IPS DF 19.7 (cell line): ENCODE results near the gene EXT2.

Source experiments
- DNase-seq: peaks from one replicate; pipeline ENCODE4 v3.0.0-alpha.2; 2013; ENCODE audit warnings: low read depth, low spot score

Gene EXT2

GRCh38 chr11:44085330-44085729 lies 10.1 kb upstream of the EXT2 start:
- DNase-seq: no peak

GRCh38 chr11:44088377-44088776 lies 7.1 kb upstream of the EXT2 start:
- DNase-seq: no peak

DNA sequence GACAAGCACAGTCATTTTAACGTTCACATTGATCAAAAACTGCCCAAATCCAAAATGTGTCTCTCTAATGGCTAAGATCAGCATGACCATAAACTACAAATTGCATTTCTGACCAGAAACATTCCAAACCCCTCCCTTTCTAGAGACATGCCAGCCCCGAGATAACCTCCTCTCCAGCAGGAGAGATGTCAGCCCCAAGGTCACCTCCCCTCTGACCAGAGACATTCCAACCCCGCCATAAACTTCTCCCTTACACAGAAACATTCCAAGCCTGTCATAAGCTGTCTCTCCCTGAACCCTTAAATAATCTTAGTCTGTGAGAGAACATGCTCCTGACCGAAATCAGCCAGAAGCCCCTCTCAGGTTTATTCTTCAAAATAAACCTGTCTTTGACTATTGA lies 6.6 kb upstream of the EXT2 start:
- no peak for DNase-seq

- no peak for DNase-seq
Measured at GRCh38 chr11:44090539-44090938, 4.9 kb upstream of the EXT2 start.

DNA sequence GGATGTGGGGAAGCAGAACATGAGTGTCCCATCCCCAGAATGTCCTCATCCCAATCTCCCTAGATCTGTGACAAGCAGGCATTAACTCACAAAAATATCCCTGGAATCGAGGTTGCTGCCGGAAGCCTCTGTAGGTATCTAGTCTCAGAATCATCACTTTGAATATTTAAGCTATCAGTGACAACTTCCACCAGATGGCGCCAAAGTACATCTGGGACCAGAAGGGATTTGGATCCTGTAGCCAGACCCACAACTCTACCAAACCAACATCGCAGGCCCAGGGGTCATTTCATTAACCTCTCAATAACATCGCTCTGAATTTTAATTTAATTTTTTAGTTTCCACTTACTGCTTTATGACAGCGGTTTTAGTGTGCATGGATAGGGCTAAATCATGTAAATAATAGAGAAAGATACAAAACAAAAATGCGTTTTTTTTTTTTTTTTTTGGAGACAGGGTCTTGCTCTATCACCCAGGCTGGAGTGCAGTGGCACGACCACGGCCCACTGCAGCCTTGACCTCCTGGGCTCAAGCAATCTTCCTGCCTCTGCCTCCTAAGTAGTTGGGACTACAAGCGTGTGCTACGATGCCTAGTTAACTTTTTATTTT lies 1.1 kb upstream of the EXT2 start:
- peak; percentile 48 for DNase-seq

GRCh38 chr11:44096360-44097185 lies 1.1 kb downstream of the EXT2 start:
- DNase-seq: no peak

- DNase-seq: no peak
Measured at GRCh38 chr11:44097821-44098220, 2.3 kb downstream of the EXT2 start.

GRCh38 chr11:44101098-44101497 lies 5.6 kb downstream of the EXT2 start:
- DNase-seq: no peak

DNA sequence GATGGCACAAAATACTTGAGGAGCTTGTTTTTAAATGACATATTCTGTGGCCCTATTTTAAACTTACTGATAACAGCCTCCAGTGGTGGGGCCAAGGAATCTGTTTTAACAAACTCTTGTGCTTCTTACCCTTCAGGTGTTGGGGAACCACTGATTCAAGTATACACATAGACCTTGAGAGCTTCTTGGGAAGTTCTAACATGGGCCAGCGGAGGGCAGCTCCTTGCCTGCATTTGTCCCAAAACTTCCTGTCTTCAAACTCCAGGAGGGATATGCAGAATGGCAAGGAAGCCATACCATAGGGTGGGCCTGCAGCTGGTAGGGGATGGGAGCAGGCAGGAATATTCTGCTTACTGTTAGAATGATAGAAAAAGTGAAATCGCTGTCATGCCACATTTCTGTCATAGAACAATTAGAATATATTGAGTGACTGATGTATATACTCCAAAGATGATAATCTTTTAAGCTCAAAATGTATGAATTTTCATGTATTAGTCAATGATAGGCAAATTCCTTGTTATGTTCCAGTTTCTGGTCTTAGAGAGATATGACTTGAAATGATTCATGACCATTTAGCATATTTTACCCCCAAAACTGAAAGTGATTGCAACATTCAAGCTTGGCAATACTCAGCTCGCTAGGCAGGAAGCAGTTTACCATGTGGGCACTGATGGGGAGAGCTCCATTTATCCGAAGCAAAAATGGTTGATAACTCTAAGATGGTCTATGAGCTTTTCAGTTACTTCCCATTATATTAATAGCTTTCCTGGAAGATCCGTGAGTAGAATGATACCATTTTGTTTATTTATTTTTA lies 9.2 kb downstream of the EXT2 start:
- peak; percentile 35 for DNase-seq

- DNase-seq: no peak
Measured at GRCh38 chr11:44108260-44108659, 12.8 kb downstream of the EXT2 start.

DNA sequence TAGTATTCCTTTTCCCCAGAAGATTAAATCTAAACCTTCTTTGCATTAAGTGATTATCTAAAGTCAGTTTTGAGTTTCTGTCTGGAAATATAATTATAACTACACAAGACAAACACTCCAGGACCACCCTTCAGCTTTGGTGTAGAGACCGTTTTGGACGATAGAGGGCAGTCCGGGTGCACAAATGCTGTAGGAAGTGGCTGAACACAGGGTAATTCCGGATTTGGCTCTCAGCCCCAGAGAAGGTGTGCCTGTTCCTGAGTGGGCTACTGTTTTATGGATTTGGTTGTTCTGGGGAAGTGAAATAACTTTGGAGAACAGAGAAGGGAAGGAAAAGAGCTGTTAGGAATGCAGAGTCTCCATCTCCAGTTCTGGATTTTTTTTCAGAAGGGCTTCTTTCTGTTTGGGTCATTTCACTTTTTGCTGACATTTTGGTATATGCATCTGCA lies 14.8 kb downstream of the EXT2 start:
- no peak for DNase-seq

GRCh38 chr11:44112091-44112821 lies 16.8 kb downstream of the EXT2 start:
- no peak for DNase-seq

DNA sequence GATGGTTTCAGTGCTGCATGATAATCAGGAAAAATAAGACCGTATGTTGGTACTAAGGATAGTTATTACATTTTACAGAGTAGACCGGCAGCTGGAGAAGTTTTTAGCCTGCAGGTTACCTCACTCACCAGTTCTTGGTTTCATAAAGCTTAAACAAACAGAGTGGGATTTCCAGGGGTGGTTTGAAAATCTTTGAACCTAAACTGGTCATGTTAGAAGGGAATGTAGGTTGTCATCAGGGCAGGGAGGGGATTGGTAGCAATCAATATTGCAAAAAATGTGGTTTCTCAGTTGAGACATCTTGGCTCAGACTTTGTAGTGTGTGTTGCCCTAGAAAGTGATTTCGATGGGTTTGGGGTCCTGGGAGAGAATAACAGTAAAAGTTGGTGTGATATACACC lies 17.5 kb downstream of the EXT2 start:
- no peak for DNase-seq

DNA sequence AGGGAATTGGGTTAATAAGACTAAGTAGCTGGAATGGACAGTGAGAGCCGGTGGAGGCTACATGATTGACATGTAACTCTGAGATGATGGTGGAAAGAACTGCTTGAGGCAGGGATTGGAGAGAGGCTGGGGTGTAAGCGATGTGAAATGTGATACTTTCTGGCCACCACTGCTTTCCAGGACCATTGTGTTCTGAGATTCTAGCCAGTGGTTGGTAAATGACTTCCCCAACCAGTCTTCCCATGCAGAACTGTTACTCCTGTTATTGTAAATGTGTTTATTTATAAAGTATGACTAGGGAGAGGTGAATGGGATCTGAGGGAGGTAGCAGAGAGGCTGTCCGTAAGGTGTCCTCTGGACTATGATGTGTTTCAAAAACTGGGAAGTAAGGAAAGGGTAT lies 18.1 kb downstream of the EXT2 start:
- DNase-seq: no peak

- DNase-seq: no peak
Measured at GRCh38 chr11:44116234-44116830, 20.9 kb downstream of the EXT2 start.

- no peak for DNase-seq
Measured at GRCh38 chr11:44120169-44120568, 24.7 kb downstream of the EXT2 start.

DNA sequence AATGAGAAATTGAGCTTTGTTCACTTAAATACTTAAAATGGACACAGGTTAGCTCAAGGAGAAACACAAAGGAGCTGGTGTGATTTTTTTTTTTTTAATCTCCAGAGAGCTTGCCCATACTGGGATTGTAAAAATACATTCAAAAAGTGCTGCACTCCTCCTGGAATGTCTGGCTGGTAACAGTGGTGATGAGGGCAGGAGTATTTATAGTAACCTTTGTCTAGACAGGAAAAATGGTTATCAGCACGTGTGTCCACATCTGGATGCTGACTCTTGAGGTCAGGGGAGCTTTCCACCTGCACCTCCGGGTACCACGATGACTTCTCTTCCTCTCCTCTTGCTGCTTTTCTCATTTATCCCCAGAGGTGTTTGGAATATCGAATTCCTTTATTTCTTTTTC lies 30.1 kb downstream of the EXT2 start:
- no peak for DNase-seq

DNA sequence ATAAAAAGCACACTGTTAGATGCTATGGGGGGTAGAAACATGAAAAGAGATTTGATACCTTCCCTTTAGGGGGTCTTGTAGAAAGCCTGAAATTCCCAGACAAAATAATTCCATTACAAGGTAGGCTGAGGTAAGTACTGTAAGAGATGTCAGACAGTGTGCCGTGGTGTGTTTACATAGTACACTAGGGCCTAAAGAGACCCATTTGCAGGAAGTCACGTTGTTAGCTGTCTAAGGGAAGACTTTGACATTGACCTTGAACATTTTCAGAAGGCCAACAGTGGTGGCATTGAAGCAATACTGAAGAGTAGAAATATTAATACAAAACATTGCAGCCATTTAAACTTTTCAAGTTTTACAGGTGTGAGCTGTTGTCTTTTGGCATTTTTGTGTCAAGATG lies 30.8 kb downstream of the EXT2 start:
- no peak for DNase-seq

GRCh38 chr11:44127130-44127529 lies 31.7 kb downstream of the EXT2 start:
- no peak for DNase-seq

- DNase-seq: no peak
Measured at GRCh38 chr11:44128729-44129128, 33.3 kb downstream of the EXT2 start.

- no peak for DNase-seq
Measured at GRCh38 chr11:44130751-44131150, 35.3 kb downstream of the EXT2 start.
